ENCODE results near the gene ESRRA. TPM values are rescaled to one million over a fixed set of nuclear protein-coding genes. Genes with fewer than 3 reads are reported as not detected.

Gene ESRRA
- total RNA-seq, 5 donors from 2014 or later (not counting 1 experiment from before 2014, with no cell fraction given), result 20.2 to 43.1 (median 39.7) TPM

- H3K36me3 ChIP-seq (ENCODE audit: control insufficient read depth in 2 of 2, extremely low read depth in 1 of 2, insufficient read depth in 1 of 2, low read length in 1 of 2), result peaks cover under 1 to 14% of the 10 kb centered on the region in 2 donors
- Mint-ChIP-seq H3K9me3 (no peaks in the 10 kb centered on the region), H3K36me3 (peaks cover 11% of the 10 kb centered on the region), H3K4me1 (peaks cover 19 to 27% (median 25%) of the 10 kb centered on the region in 3 donors), H3K4me3 (no peak overlapping the region), H3K27ac (no peak overlapping the region), H3K27me3 (no peaks in the 10 kb centered on the region)
- no peaks in the 10 kb centered on the region for H3K9me3 ChIP-seq
- ATAC-seq (replicated peaks in 1 of 4) (no peak), DNase-seq (no peak)
- ChIA-PET CTCF (interaction anchor here (0.9 to 1.5 kb wide), 2 partner anchors 10 to 19 kb away, joined by 4 read pairs; no protein-coding TSS in a partner anchor), POLR2A (no interaction called here)
- 100% methylated on average over 4 of the region's 22 CpGs for WGBS (ENCODE audit: insufficient coverage)
- no peak overlapping the region for H3K4me3 ChIP-seq (ENCODE audit: control insufficient read depth in 1 of 2, extremely low read depth in 1 of 2, low read length in 1 of 2)
- no peaks in the 10 kb centered on the region for H3K27me3 ChIP-seq (replicated peaks in 1 of 2; ENCODE audit: control insufficient read depth in 2 of 2, extremely low read depth in 1 of 2, insufficient read depth in 2 of 2, low read length in 1 of 2)
- no peak overlapping the region for H3K27ac ChIP-seq (ENCODE audit: low read length)
- H3K4me1 ChIP-seq (ENCODE audit: control insufficient read depth in 1 of 2, extremely low read depth in 1 of 2, insufficient read depth in 2 of 2, low read length in 2 of 2), result peaks cover 4 to 37% of the 10 kb centered on the region in 2 experiments
These were observed 23.2 kb upstream of the ESRRA start for GRCh38 chr11:64281957-64282770.

GRCh38 chr11:64283092-64283491 lies 22.2 kb upstream of the ESRRA start:
- WGBS (ENCODE audit: insufficient coverage), result 96% methylated on average over 3 of the region's 3 CpGs
- Mint-ChIP-seq H3K4me3 (peak overlapping the region; percentile 34 to 86 (median 84)), H3K27me3 (no peaks in the 10 kb centered on the region), H3K9me3 (no peaks in the 10 kb centered on the region), H3K36me3 (peaks cover 11% of the 10 kb centered on the region), H3K27ac (no peak overlapping the region), H3K4me1 (peaks cover 19 to 27% (median 25%) of the 10 kb centered on the region in 3 donors)
- Histone ChIP-seq H3K36me3 (ENCODE audit: control insufficient read depth in 2 of 2, extremely low read depth in 1 of 2, insufficient read depth in 1 of 2, low read length in 1 of 2) (peaks cover 0 to 12% of the 10 kb centered on the region in 2 donors), H3K27ac (ENCODE audit: low read length) (no peak overlapping the region), H3K4me1 (ENCODE audit: control insufficient read depth in 1 of 2, extremely low read depth in 1 of 2, insufficient read depth in 2 of 2, low read length in 2 of 2) (peaks cover 4 to 37% of the 10 kb centered on the region in 2 experiments), H3K27me3 (replicated peaks in 1 of 2; ENCODE audit: control insufficient read depth in 2 of 2, extremely low read depth in 1 of 2, insufficient read depth in 2 of 2, low read length in 1 of 2) (no peaks in the 10 kb centered on the region), H3K9me3 (no peaks in the 10 kb centered on the region), H3K4me3 (ENCODE audit: control insufficient read depth in 1 of 2, extremely low read depth in 1 of 2, low read length in 1 of 2) (no peak overlapping the region)
- POLR2A ChIA-PET, result interaction anchor here (0.5 to 1.3 kb wide), 4 partner anchors 11 to 106 kb away, joined by 3 to 6 read pairs (median 4); no protein-coding TSS in a partner anchor
- ATAC-seq (replicated peaks in 1 of 4) (no peak), DNase-seq (no peak)
- CTCF ChIA-PET, result interaction anchor here (0.5 to 3.7 kb wide), 4 partner anchors 11 to 34 kb away, joined by 4 to 16 read pairs (median 4); no protein-coding TSS in a partner anchor

- peaks cover 0 to 7% of the 10 kb centered on the region in 2 donors for H3K36me3 ChIP-seq (ENCODE audit: control insufficient read depth in 2 of 2, extremely low read depth in 1 of 2, insufficient read depth in 1 of 2, low read length in 1 of 2)
- no peaks in the 10 kb centered on the region for H3K9me3 ChIP-seq
- H3K27ac ChIP-seq (ENCODE audit: low read length), result peak within 1 kb of the TSS; percentile 100
- H3K4me3 ChIP-seq (ENCODE audit: control insufficient read depth in 1 of 2, extremely low read depth in 1 of 2, low read length in 1 of 2), result peak within 1 kb of the TSS; percentile 76 to 87
- peaks cover 4 to 37% of the 10 kb centered on the region in 2 experiments for H3K4me1 ChIP-seq (ENCODE audit: control insufficient read depth in 1 of 2, extremely low read depth in 1 of 2, insufficient read depth in 2 of 2, low read length in 2 of 2)
- peaks cover 19 to 27% (median 25%) of the 10 kb centered on the region in 3 donors for H3K4me1 Mint-ChIP-seq
- H3K27me3 Mint-ChIP-seq, result no peaks in the 10 kb centered on the region
- peak within 1 kb of the TSS; percentile 84 to 86 (median 85) for H3K4me3 Mint-ChIP-seq
- peak within 1 kb of the TSS; percentile 92 to 95 for H3K27ac Mint-ChIP-seq
- ChIA-PET CTCF (interaction anchor here (0.6 to 3.7 kb wide), 10 partner anchors 13 to 98 kb away, joined by 3 to 16 read pairs (median 6); partner anchors contain the start of genes CATSPERZ (in 1 of the 2), FKBP2 (in 1 of the 2), PRDX5 (in 1 of the 2) and STIP1 (in 1 of the 2)), POLR2A (interaction anchor here (0.5 to 1.7 kb wide), 7 partner anchors 9 to 43 kb away, joined by 3 to 6 read pairs (median 5); partner anchors contain the start of genes FKBP2 (in 1 of the 2), PRDX5 (in 1 of the 2) and TRMT112 (in 1 of the 2))
- peaks cover 5% of the 10 kb centered on the region for H3K36me3 Mint-ChIP-seq
- ATAC-seq (replicated peaks in 1 of 4), result peak; percentile 79 to 83 (median 80)
- no peaks in the 10 kb centered on the region for H3K9me3 Mint-ChIP-seq
- DNase-seq, result peak; percentile 81 to 94 (median 89)
- H3K27me3 ChIP-seq (replicated peaks in 1 of 2; ENCODE audit: control insufficient read depth in 2 of 2, extremely low read depth in 1 of 2, insufficient read depth in 2 of 2, low read length in 1 of 2), result peaks cover 0 to under 1% of the 10 kb centered on the region in 2 experiments
- WGBS (ENCODE audit: insufficient coverage), result 5% methylated on average over 33 of the region's 44 CpGs
These were observed 21.0 kb upstream of the ESRRA start, which contains the start of gene BAD for GRCh38 chr11:64284048-64284961. TSS of gene BAD (minus strand) at chr11:64284665. CDS start at chr11:64284368, 297 bp downstream.

- H3K4me3 ChIP-seq (ENCODE audit: control insufficient read depth in 1 of 2, extremely low read depth in 1 of 2, low read length in 1 of 2), result peak within 1 kb of the TSS; percentile 76 to 87
- DNase-seq (peak; percentile 81 to 97 (median 91)), ATAC-seq (replicated peaks in 1 of 4) (peak; percentile 70 to 77 (median 74))
- POLR2A ChIA-PET, result interaction anchor here in 1 of 2 donors (0.6 to 1.7 kb wide), 6 partner anchors 13 to 99 kb away, joined by 3 to 6 read pairs (median 4); partner anchors contain the start of genes FKBP2, PRDX5, STIP1 and TRMT112
- no peaks in the 10 kb centered on the region for H3K9me3 ChIP-seq
- H3K4me1 Mint-ChIP-seq, result peaks cover 19 to 27% (median 25%) of the 10 kb centered on the region in 3 donors
- peak within 1 kb of the TSS; percentile 100 for H3K27ac ChIP-seq (ENCODE audit: low read length)
- WGBS (ENCODE audit: insufficient coverage), result under 1% methylated on average over 92 of the region's 102 CpGs
- H3K36me3 Mint-ChIP-seq, result peaks cover 5% of the 10 kb centered on the region
- H3K4me1 ChIP-seq (ENCODE audit: control insufficient read depth in 1 of 2, extremely low read depth in 1 of 2, insufficient read depth in 2 of 2, low read length in 2 of 2), result peaks cover 4 to 37% of the 10 kb centered on the region in 2 experiments
- peak within 1 kb of the TSS; percentile 84 to 86 (median 85) for H3K4me3 Mint-ChIP-seq
- H3K27me3 ChIP-seq (replicated peaks in 1 of 2; ENCODE audit: control insufficient read depth in 2 of 2, extremely low read depth in 1 of 2, insufficient read depth in 2 of 2, low read length in 1 of 2), result peaks cover 0 to 9% of the 10 kb centered on the region in 2 experiments
- H3K27me3 Mint-ChIP-seq, result peaks cover 0 to under 1% of the 10 kb centered on the region in 2 donors
- H3K9me3 Mint-ChIP-seq, result no peaks in the 10 kb centered on the region
- H3K36me3 ChIP-seq (ENCODE audit: control insufficient read depth in 2 of 2, extremely low read depth in 1 of 2, insufficient read depth in 1 of 2, low read length in 1 of 2), result peaks cover 0 to 7% of the 10 kb centered on the region in 2 donors
- CTCF ChIA-PET, result interaction anchor here (0.6 to 3.7 kb wide), 11 partner anchors 14 to 99 kb away, joined by 3 to 16 read pairs (median 5); partner anchors contain the start of genes CATSPERZ (in 1 of the 2), FKBP2 (in 1 of the 2), PRDX5 (in 1 of the 2) and STIP1 (in 1 of the 2)
- peak within 1 kb of the TSS; percentile 92 to 95 for H3K27ac Mint-ChIP-seq
These were observed 20.1 kb upstream of the ESRRA start, which contains the start of gene GPR137 for GRCh38 chr11:64284962-64285884. TSS of gene GPR137 (plus strand) at chr11:64285848. CDS start at chr11:64286525, 677 bp downstream.

Data from T-cell (primary cell).